Mesendoderm (in vitro differentiated cells): ENCODE results near the gene KCNN3.

Source experiments
- DNase-seq: peaks from one replicate; pipeline ENCODE4 v3.0.0; 2013
- H2AK5ac ChIP-seq: 2 replicates; pipeline ENCODE4 v1.6.1; 2013; ENCODE audit warnings: low read length, inconsistent platforms
- H2BK120ac ChIP-seq: 2 replicates; pipeline ENCODE4 v1.6.1; 2013; ENCODE audit warnings: low read depth, mild to moderate bottlenecking, low read length, moderate library complexity, mixed read lengths
- H2BK15ac ChIP-seq: replicated peaks from 2 replicates; pipeline ENCODE4 v1.6.1; 2013; ENCODE audit warnings: low read depth, mild to moderate bottlenecking, moderate library complexity
- H2BK5ac ChIP-seq: 2 replicates; pipeline ENCODE4 v1.6.1; 2013; ENCODE audit warnings: low read length, inconsistent platforms
- H3K18ac ChIP-seq: 2 replicates; pipeline ENCODE4 v1.6.1; 2013; ENCODE audit warnings: mild to moderate bottlenecking, low read length, mixed read lengths
- H3K23ac ChIP-seq: one replicate; pipeline ENCODE4 v1.6.1; 2013; ENCODE audit warnings: low read length
- H3K27ac ChIP-seq: 2 replicates; pipeline ENCODE4 v1.5.1; 2013; ENCODE audit warnings: low read depth, mild to moderate bottlenecking, inconsistent platforms, low read length, moderate library complexity
- H3K27me3 ChIP-seq: 2 replicates; pipeline ENCODE4 v1.6.1; 2013; ENCODE audit warnings: low read length, control low read depth, mild to moderate bottlenecking, inconsistent platforms; ENCODE audit not compliant: insufficient read depth, poor library complexity
- H3K36me3 ChIP-seq: 2 replicates; pipeline ENCODE4 v1.6.1; 2013; ENCODE audit warnings: low read length, inconsistent platforms; ENCODE audit not compliant: control insufficient read depth, insufficient read depth
- H3K4ac ChIP-seq: one replicate; pipeline ENCODE4 v1.6.1; 2013; ENCODE audit warnings: low read depth, mild to moderate bottlenecking, low read length, moderate library complexity
- H3K4me1 ChIP-seq: 2 replicates; pipeline ENCODE4 v1.6.1; 2013; ENCODE audit warnings: low read depth, low read length, inconsistent platforms; ENCODE audit not compliant: control insufficient read depth
- H3K4me2 ChIP-seq: 2 replicates; pipeline ENCODE4 v1.6.1; 2013; ENCODE audit warnings: low read length
- H3K4me3 ChIP-seq: 2 replicates; pipeline ENCODE4 v1.5.1; 2013; ENCODE audit warnings: mild to moderate bottlenecking, low read length
- H3K56ac ChIP-seq: one replicate; pipeline ENCODE4 v1.6.1; 2013; ENCODE audit warnings: low read length
- H3K79me1 ChIP-seq: 2 replicates; pipeline ENCODE4 v1.6.1; 2013; ENCODE audit warnings: low read length, inconsistent platforms
- H3K79me2 ChIP-seq: 2 replicates; pipeline ENCODE4 v1.6.1; 2013; ENCODE audit warnings: mild to moderate bottlenecking, low read length; ENCODE audit not compliant: control insufficient read depth, insufficient read depth
- H3K9ac ChIP-seq: 2 replicates; pipeline ENCODE4 v1.6.1; 2013; ENCODE audit warnings: low read length, inconsistent platforms
- H4K5ac ChIP-seq: one replicate; pipeline ENCODE4 v1.6.1; 2013; ENCODE audit warnings: low read length
- H4K8ac ChIP-seq: one replicate; pipeline ENCODE4 v1.6.1; 2013; ENCODE audit warnings: low read depth, mild to moderate bottlenecking, control low read depth, low read length, moderate library complexity
- WGBS: extraction: QIAGEN DNeasy Blood & Tissue Kit; methylation state at CpG from one replicate; pipeline ENCODE4 v1.1.7; 2013; ENCODE audit warnings: low lambda C conversion rate, missing lambda C conversion rate; ENCODE audit not compliant: insufficient coverage; ENCODE audit errors: extremely low coverage; 5-methylcytosine and 5-hydroxymethylcytosine counted together

KCNN3 gene

GRCh38 chr1:154831462-154831861 lies 38.6 kb downstream of the KCNN3 start:
- no peak overlapping the region for H2BK120ac ChIP-seq
- H2BK5ac ChIP-seq = no peak overlapping the region
- H4K8ac ChIP-seq = no peak overlapping the region
- no peaks in the 10 kb centered on the region for H3K27me3 ChIP-seq
- no peaks in the 10 kb centered on the region for H3K4me1 ChIP-seq
- no peaks in the 10 kb centered on the region for H3K79me1 ChIP-seq
- no peak overlapping the region for H3K18ac ChIP-seq
- H3K4me3 ChIP-seq = no peak overlapping the region
- H4K5ac ChIP-seq = no peak overlapping the region
- no peak overlapping the region for H2AK5ac ChIP-seq
- no peak overlapping the region for H3K23ac ChIP-seq
- no peak overlapping the region for H3K9ac ChIP-seq
- WGBS = no CpG with 5 or more reads among the region's 2 CpGs
- H3K56ac ChIP-seq = no peak overlapping the region
- no peak overlapping the region for H3K27ac ChIP-seq
- no peak overlapping the region for H3K4me2 ChIP-seq
- no peak overlapping the region for H2BK15ac ChIP-seq
- H3K36me3 ChIP-seq = no peaks in the 10 kb centered on the region
- no peaks in the 10 kb centered on the region for H3K79me2 ChIP-seq
- no peak overlapping the region for H3K4ac ChIP-seq
- DNase-seq = no peak

GRCh38 chr1:154829062-154829461 lies 41.0 kb downstream of the KCNN3 start:
- H3K4me3 ChIP-seq = no peak overlapping the region
- no peak overlapping the region for H3K9ac ChIP-seq
- H3K79me2 ChIP-seq = no peaks in the 10 kb centered on the region
- H3K56ac ChIP-seq = no peak overlapping the region
- no peak overlapping the region for H4K5ac ChIP-seq
- WGBS = no CpG with 5 or more reads among the region's 5 CpGs
- no peak overlapping the region for H2BK15ac ChIP-seq
- no peak overlapping the region for H2BK120ac ChIP-seq
- no peaks in the 10 kb centered on the region for H3K4me1 ChIP-seq
- no peak overlapping the region for H2AK5ac ChIP-seq
- no peak overlapping the region for H3K4me2 ChIP-seq
- no peak overlapping the region for H3K23ac ChIP-seq
- H3K27me3 ChIP-seq = no peaks in the 10 kb centered on the region
- H2BK5ac ChIP-seq = no peak overlapping the region
- H3K27ac ChIP-seq = no peak overlapping the region
- DNase-seq = no peak
- H3K4ac ChIP-seq = no peak overlapping the region
- no peaks in the 10 kb centered on the region for H3K36me3 ChIP-seq
- H3K18ac ChIP-seq = no peak overlapping the region
- no peak overlapping the region for H4K8ac ChIP-seq
- no peaks in the 10 kb centered on the region for H3K79me1 ChIP-seq

- Histone ChIP-seq H2BK15ac (no peak overlapping the region), H3K18ac (no peak overlapping the region), H3K36me3 (no peaks in the 10 kb centered on the region), H3K4me3 (no peak overlapping the region), H3K23ac (no peak overlapping the region), H3K9ac (no peak overlapping the region), H3K79me1 (no peaks in the 10 kb centered on the region), H2BK5ac (no peak overlapping the region), H3K27ac (no peak overlapping the region), H3K4me1 (peaks cover 2% of the 10 kb centered on the region), H3K4me2 (no peak overlapping the region), H4K8ac (no peak overlapping the region), H2BK120ac (no peak overlapping the region), H3K4ac (no peak overlapping the region), H3K56ac (no peak overlapping the region), H3K27me3 (no peaks in the 10 kb centered on the region), H3K79me2 (no peaks in the 10 kb centered on the region), H4K5ac (no peak overlapping the region), H2AK5ac (no peak overlapping the region)
- no peak for DNase-seq
- no CpG with 5 or more reads among the region's 5 CpGs for WGBS
Measured at GRCh38 chr1:154824179-154825000, 45.7 kb downstream of the KCNN3 start.

- H3K79me1 ChIP-seq = no peaks in the 10 kb centered on the region
- no CpG with 5 or more reads among the region's 6 CpGs for WGBS
- H3K9ac ChIP-seq = no peak overlapping the region
Measured at GRCh38 chr1:154822717-154823116, 47.4 kb downstream of the KCNN3 start.

GRCh38 chr1:154822233-154822632 lies 47.8 kb downstream of the KCNN3 start:
- no peak overlapping the region for H2BK15ac ChIP-seq
- no peak overlapping the region for H3K4me2 ChIP-seq
- H3K18ac ChIP-seq = no peak overlapping the region
- no peak overlapping the region for H3K23ac ChIP-seq
- H3K27me3 ChIP-seq = no peaks in the 10 kb centered on the region
- peaks cover 2% of the 10 kb centered on the region for H3K4me1 ChIP-seq
- no peak overlapping the region for H3K9ac ChIP-seq
- no peak for DNase-seq
- WGBS = no CpG with 5 or more reads among the region's 10 CpGs
- no peaks in the 10 kb centered on the region for H3K79me2 ChIP-seq
- H3K79me1 ChIP-seq = no peaks in the 10 kb centered on the region
- H2BK5ac ChIP-seq = no peak overlapping the region
- no peak overlapping the region for H2BK120ac ChIP-seq
- H3K36me3 ChIP-seq = no peaks in the 10 kb centered on the region
- H3K4me3 ChIP-seq = no peak overlapping the region
- H3K56ac ChIP-seq = no peak overlapping the region
- H3K4ac ChIP-seq = no peak overlapping the region
- H4K5ac ChIP-seq = no peak overlapping the region
- no peak overlapping the region for H4K8ac ChIP-seq
- no peak overlapping the region for H2AK5ac ChIP-seq
- no peak overlapping the region for H3K27ac ChIP-seq

More at GRCh38 chr1:154822717-154823116, 47.4 kb downstream of the KCNN3 start:
- no peak overlapping the region for H2BK120ac ChIP-seq
- H4K5ac ChIP-seq = no peak overlapping the region
- peaks cover 2% of the 10 kb centered on the region for H3K4me1 ChIP-seq
- no peak overlapping the region for H3K18ac ChIP-seq
- H3K27me3 ChIP-seq = no peaks in the 10 kb centered on the region
- no peak overlapping the region for H2BK15ac ChIP-seq
- H3K56ac ChIP-seq = no peak overlapping the region
- no peak for DNase-seq
- H3K27ac ChIP-seq = no peak overlapping the region
- H3K79me2 ChIP-seq = no peaks in the 10 kb centered on the region
- H2BK5ac ChIP-seq = no peak overlapping the region
- H3K4me3 ChIP-seq = no peak overlapping the region
- H3K36me3 ChIP-seq = no peaks in the 10 kb centered on the region
- H2AK5ac ChIP-seq = no peak overlapping the region
- no peak overlapping the region for H3K4ac ChIP-seq
- no peak overlapping the region for H3K23ac ChIP-seq
- no peak overlapping the region for H4K8ac ChIP-seq
- H3K4me2 ChIP-seq = no peak overlapping the region

- peaks cover 2% of the 10 kb centered on the region for H3K4me1 ChIP-seq
- DNase-seq = no peak
- no peak overlapping the region for H3K4ac ChIP-seq
- H3K27ac ChIP-seq = no peak overlapping the region
- no peak overlapping the region for H3K9ac ChIP-seq
- H3K27me3 ChIP-seq = no peaks in the 10 kb centered on the region
- H3K4me3 ChIP-seq = no peak overlapping the region
- H3K36me3 ChIP-seq = no peaks in the 10 kb centered on the region
- H4K5ac ChIP-seq = no peak overlapping the region
- no peak overlapping the region for H2BK15ac ChIP-seq
- no peak overlapping the region for H3K56ac ChIP-seq
- no peaks in the 10 kb centered on the region for H3K79me1 ChIP-seq
- no peak overlapping the region for H3K4me2 ChIP-seq
- no peak overlapping the region for H4K8ac ChIP-seq
- H3K23ac ChIP-seq = no peak overlapping the region
- H2BK5ac ChIP-seq = no peak overlapping the region
- no peak overlapping the region for H3K18ac ChIP-seq
- H3K79me2 ChIP-seq = no peaks in the 10 kb centered on the region
- no peak overlapping the region for H2BK120ac ChIP-seq
- no peak overlapping the region for H2AK5ac ChIP-seq
- WGBS = no CpG with 5 or more reads among the region's 7 CpGs
Measured at GRCh38 chr1:154821083-154821482, 49.0 kb downstream of the KCNN3 start.
